Uterus (tissue), 2 donors: ENCODE data around the gene AP4E1.

Experiments
- POLR2A ChIP-seq, 2 donors: fragments of 450-650 bp; IDR thresholded peaks; one replicate each; pipeline ENCODE4 v1.6.1; 2016; ENCODE audit warnings: antibody characterized with exemption in 2 of 2, mild to moderate bottlenecking in 1 of 2, moderate library complexity in 1 of 2
- TF ChIP-seq, protein P1 (sequence below), 4 experiments: fragments of 200-600 bp in 2 of 4; fragments of 450-650 bp in 2 of 4; sonication (generic) in 2 of 4; IDR thresholded peaks; one replicate each; pipeline ENCODE4 v1.5.1; 2016 to 2019; ENCODE audit warnings: antibody characterized with exemption in 4 of 4, mild to moderate bottlenecking in 2 of 4, moderate library complexity in 1 of 4

DNA sequence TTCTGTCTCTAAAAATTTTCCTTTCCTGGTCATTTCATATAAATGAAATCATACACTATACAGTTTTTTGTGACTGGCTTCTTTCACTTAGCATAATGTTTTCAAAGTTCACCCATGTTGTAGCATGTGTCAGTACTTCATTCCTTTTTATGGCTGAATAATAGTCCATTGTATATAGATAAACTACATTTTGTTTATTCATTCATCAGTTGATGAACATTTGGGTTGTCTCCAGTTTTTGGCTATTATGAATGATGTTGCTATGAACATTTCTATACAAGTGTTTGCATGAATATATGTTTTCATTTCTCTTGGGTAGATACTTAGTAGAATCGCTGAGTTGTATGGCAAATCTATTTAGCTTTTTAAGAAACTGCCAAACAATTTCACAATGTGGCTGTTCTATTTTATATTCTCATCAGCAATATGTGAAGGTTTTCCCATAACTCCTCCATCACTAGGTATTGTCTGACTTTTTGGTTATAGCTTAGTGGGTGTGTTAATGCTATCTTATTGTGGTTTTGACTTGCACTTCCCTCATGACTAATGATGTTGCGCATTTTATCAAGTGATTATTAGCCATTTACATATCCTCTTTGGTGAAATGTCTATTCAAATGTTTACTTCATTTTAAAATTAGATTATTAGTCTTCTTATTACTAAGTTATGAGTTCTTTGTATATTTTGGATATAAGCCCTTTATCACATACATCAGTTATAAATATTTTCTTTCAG, 21.7 kb upstream of the AP4E1 start:
- TF ChIP-seq POLR2A (IDR thresholded peaks at IDR 0.05) = no peak
- TF ChIP-seq, protein P1, sequence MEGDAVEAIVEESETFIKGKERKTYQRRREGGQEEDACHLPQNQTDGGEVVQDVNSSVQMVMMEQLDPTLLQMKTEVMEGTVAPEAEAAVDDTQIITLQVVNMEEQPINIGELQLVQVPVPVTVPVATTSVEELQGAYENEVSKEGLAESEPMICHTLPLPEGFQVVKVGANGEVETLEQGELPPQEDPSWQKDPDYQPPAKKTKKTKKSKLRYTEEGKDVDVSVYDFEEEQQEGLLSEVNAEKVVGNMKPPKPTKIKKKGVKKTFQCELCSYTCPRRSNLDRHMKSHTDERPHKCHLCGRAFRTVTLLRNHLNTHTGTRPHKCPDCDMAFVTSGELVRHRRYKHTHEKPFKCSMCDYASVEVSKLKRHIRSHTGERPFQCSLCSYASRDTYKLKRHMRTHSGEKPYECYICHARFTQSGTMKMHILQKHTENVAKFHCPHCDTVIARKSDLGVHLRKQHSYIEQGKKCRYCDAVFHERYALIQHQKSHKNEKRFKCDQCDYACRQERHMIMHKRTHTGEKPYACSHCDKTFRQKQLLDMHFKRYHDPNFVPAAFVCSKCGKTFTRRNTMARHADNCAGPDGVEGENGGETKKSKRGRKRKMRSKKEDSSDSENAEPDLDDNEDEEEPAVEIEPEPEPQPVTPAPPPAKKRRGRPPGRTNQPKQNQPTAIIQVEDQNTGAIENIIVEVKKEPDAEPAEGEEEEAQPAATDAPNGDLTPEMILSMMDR (IDR thresholded peaks at IDR 0.05) = no peak
